KMS-11 (cell line): ENCODE measurements around the gene HPGDS.

Source experiments
- H2AFZ ChIP-seq: fragments of 200-600 bp; sonication (generic); 2 replicates; pipeline ENCODE4 v1.6.1; 2016; ENCODE audit warnings: antibody characterized with exemption, mixed run types, low read depth
- H3K27ac ChIP-seq: fragments of 200-600 bp; sonication (generic); 2 replicates; pipeline ENCODE4 v1.6.1; 2016; ENCODE audit warnings: mild to moderate bottlenecking, mixed run types
- H3K27me3 ChIP-seq: fragments of 200-600 bp; sonication (generic); 2 replicates; pipeline ENCODE4 v1.6.1; 2017; ENCODE audit warnings: mild to moderate bottlenecking, low read depth, mixed run types, moderate library complexity; ENCODE audit not compliant: insufficient read depth
- H3K36me3 ChIP-seq: fragments of 200-600 bp; sonication (generic); 2 replicates; pipeline ENCODE4 v1.6.1; 2017; ENCODE audit warnings: mild to moderate bottlenecking, mixed run types; ENCODE audit not compliant: insufficient read depth
- H3K4me1 ChIP-seq: fragments of 200-600 bp; sonication (generic); 2 replicates; pipeline ENCODE4 v1.6.1; 2016; ENCODE audit warnings: mild to moderate bottlenecking, low read depth, mixed run types; ENCODE audit not compliant: poor library complexity, severe bottlenecking
- H3K4me2 ChIP-seq: fragments of 200-600 bp; sonication (generic); 2 replicates; pipeline ENCODE4 v1.7.0; 2016; ENCODE audit warnings: mild to moderate bottlenecking, mixed run types
- H3K4me3 ChIP-seq: fragments of 200-600 bp; sonication (generic); IDR thresholded peaks from 2 replicates; pipeline ENCODE4 v1.6.1; 2017; ENCODE audit warnings: low read depth, low read length, mixed read lengths; ENCODE audit not compliant: insufficient read depth
- H3K79me2 ChIP-seq: fragments of 200-600 bp; sonication (generic); 2 replicates; pipeline ENCODE4 v1.6.1; 2016; ENCODE audit warnings: low read depth, mixed run types; ENCODE audit not compliant: insufficient read depth
- H3K9ac ChIP-seq: fragments of 200-600 bp; sonication (generic); 2 replicates; pipeline ENCODE4 v1.6.1; 2016; ENCODE audit warnings: mild to moderate bottlenecking, mixed run types
- H4K20me1 ChIP-seq: fragments of 200-600 bp; sonication (generic); 2 replicates; pipeline ENCODE4 v1.6.1; 2016; ENCODE audit warnings: mild to moderate bottlenecking, mixed run types; ENCODE audit not compliant: insufficient read depth
- TF ChIP-seq, protein P1 (sequence below): fragments of 200-600 bp; sonication (generic); conservative IDR thresholded peaks from 2 replicates; pipeline ENCODE4 v1.6.1; 2017; ENCODE audit warnings: low read depth, mild to moderate bottlenecking, antibody characterized with exemption, low read length, moderate library complexity, mixed read lengths

HPGDS gene

DNA sequence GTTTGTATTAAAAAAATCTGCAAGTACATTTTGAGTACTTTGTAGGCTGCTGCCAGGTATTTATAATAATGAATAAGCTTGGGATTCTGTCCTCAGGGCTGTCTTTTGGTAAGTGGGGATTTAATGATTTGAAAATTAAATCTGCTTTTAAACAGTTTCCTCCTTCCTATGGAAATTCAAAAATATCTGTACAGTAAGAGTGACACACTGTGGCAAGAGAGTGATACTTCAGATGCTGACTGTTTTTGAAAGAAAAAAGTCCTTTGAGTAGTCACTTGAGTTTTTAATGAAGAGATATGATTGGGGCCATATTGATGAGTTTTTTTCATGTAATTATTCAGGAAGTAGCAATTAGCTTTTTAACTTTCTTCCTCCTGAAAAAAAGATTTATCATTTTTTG lies 85.8 kb downstream of the HPGDS start:
- no peak overlapping the region for H3K4me2 ChIP-seq
- no peaks in the 10 kb centered on the region for H4K20me1 ChIP-seq
- H3K79me2 ChIP-seq: no peaks in the 10 kb centered on the region
- H3K27me3 ChIP-seq: no peaks in the 10 kb centered on the region
- H3K27ac ChIP-seq: no peak overlapping the region
- H3K4me3 ChIP-seq: no peak overlapping the region
- H3K9ac ChIP-seq: no peak overlapping the region
- TF ChIP-seq, protein P1, sequence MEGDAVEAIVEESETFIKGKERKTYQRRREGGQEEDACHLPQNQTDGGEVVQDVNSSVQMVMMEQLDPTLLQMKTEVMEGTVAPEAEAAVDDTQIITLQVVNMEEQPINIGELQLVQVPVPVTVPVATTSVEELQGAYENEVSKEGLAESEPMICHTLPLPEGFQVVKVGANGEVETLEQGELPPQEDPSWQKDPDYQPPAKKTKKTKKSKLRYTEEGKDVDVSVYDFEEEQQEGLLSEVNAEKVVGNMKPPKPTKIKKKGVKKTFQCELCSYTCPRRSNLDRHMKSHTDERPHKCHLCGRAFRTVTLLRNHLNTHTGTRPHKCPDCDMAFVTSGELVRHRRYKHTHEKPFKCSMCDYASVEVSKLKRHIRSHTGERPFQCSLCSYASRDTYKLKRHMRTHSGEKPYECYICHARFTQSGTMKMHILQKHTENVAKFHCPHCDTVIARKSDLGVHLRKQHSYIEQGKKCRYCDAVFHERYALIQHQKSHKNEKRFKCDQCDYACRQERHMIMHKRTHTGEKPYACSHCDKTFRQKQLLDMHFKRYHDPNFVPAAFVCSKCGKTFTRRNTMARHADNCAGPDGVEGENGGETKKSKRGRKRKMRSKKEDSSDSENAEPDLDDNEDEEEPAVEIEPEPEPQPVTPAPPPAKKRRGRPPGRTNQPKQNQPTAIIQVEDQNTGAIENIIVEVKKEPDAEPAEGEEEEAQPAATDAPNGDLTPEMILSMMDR: peak; percentile 44; the same call in 1 of the 2 replicates
- no peak overlapping the region for H2AFZ ChIP-seq
- H3K4me1 ChIP-seq: no peaks in the 10 kb centered on the region
- H3K36me3 ChIP-seq: no peaks in the 10 kb centered on the region; the same call in 1 of the 2 replicates

DNA sequence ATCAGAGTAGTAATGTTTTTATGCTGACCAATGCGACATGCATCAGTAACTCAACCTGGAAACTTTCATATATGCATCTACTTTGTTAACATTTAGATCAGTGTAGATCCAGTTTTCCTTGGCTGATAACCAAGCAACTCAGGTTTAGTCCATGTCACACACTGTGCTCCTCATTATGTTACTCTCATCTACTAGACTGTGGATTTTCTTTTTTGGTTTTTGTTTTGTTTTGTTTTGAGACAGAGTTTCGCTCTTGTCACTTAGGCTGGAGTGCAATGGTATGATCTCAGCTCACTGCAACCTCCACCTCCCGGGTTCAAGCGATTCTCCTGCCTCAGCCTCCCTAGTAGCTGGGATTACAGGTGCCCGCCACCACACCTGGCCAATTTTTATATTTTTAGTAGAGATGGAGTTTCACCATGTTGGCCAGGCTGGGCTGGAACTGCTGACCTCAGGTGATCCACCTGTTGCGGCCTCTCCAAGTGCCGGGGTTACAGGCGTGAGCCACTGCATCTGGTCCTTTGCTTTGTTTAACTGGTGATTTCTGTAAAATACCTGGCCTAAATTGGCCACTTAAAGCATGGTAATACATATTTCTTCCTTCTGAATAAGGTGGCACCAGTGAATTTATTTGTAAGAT lies 86.4 kb downstream of the HPGDS start:
- TF ChIP-seq, protein P1: no peak
- Histone ChIP-seq H3K79me2 (no peaks in the 10 kb centered on the region), H3K36me3 (no peaks in the 10 kb centered on the region; the same call in 1 of the 2 replicates), H3K4me1 (no peaks in the 10 kb centered on the region), H3K27ac (no peak overlapping the region), H2AFZ (no peak overlapping the region), H4K20me1 (no peaks in the 10 kb centered on the region), H3K27me3 (no peaks in the 10 kb centered on the region), H3K4me3 (no peak overlapping the region), H3K9ac (no peak overlapping the region), H3K4me2 (no peak overlapping the region)

DNA sequence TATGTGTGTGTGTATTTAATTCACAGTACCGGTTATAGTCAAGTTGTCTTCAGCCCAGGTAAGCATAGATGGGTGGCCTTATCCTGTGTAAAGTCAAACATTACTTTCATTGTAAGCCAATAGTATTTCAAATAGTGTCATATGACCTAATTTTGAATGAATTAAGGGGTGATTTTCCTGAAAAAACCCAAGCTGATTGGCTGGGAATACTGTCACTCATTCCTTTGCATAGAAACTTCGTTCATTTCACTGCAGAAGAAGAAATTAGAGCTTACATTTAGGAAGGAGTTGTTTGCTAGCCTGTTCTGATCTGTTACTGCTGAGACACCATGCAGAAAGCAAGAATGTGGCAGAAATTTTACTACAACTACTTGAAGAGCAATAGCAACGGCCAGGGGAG lies 89.6 kb downstream of the HPGDS start:
- Histone ChIP-seq H3K4me1 (no peaks in the 10 kb centered on the region), H3K27me3 (no peaks in the 10 kb centered on the region), H3K36me3 (no peaks in the 10 kb centered on the region; the same call in 1 of the 2 replicates), H3K9ac (no peak overlapping the region), H3K4me2 (no peak overlapping the region), H2AFZ (no peak overlapping the region), H3K79me2 (no peaks in the 10 kb centered on the region), H4K20me1 (no peaks in the 10 kb centered on the region), H3K4me3 (no peak overlapping the region), H3K27ac (no peak overlapping the region)
- TF ChIP-seq, protein P1: no peak

DNA sequence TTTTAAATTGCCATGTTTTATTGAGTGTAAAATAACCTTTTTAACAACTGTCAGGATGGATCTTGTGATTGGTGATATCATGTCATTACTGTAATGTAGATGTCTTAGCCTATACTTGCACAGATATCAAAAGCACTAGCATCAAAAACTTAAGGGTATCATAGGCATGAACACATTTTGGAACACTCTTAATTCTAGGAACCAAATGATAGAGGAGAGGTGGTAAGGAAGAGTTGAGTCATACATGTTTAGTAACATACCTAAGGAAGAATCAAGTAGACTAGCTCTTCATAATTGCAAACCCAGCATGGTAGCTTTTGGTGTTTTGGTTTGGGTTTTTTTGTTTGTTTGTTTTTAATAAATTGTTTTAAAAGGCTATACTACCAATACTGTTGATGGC lies 91.5 kb downstream of the HPGDS start:
- H3K36me3 ChIP-seq: no peaks in the 10 kb centered on the region; the same call in 1 of the 2 replicates
- no peaks in the 10 kb centered on the region for H3K4me1 ChIP-seq
- H3K27ac ChIP-seq: no peak overlapping the region
- no peak overlapping the region for H3K9ac ChIP-seq
- TF ChIP-seq, protein P1: no peak
- no peaks in the 10 kb centered on the region for H3K79me2 ChIP-seq
- no peaks in the 10 kb centered on the region for H4K20me1 ChIP-seq
- no peak overlapping the region for H3K4me2 ChIP-seq
- H3K27me3 ChIP-seq: no peaks in the 10 kb centered on the region
- no peak overlapping the region for H2AFZ ChIP-seq
- H3K4me3 ChIP-seq: no peak overlapping the region
